Heart left ventricle (tissue), 13 donors: ENCODE data around the gene LSP1.

ENCODE experiments used
- CTCF ChIP-seq, 12 donors: fragments of 200-600 bp; sonication (generic) in 4 of 12; IDR thresholded peaks; one replicate each; pipeline versions ENCODE4 v1.5.0 to v1.8.0; 2018 to 2022; ENCODE audit warnings: antibody characterized with exemption in 12 of 12, mild to moderate bottlenecking in 5 of 12
- POLR2A ChIP-seq, 2 donors: fragments of 450-650 bp; IDR thresholded peaks; one replicate each; pipeline ENCODE4 v1.6.1; 2017; ENCODE audit warnings: antibody characterized with exemption in 2 of 2, mild to moderate bottlenecking in 2 of 2, moderate library complexity in 2 of 2
- donor health status: ischemic (EF 13 %, LVEDD 7.1; RV severe dilation, severe dysfunction).
- donor health status: DM: no; HTN: yes; CAD: no.
- donor health status: DM: no; HTN: no; CAD: no.
- donor health status: ischemic (EF 25% LVEDD 6.9; RV normal size, moderate dysfunction).
- donor health status: ischemic (EF 25% LVEDD 5.7; RV mildly dilated, moderate dysfunction).
- donor health status: ischemic (EF 35%, LVEDD 5.7; RV mildly dilated, moderate dysfunction).
- donor health status: nonischemic (EF 11% LVEDD 7.7; RV severe dilation, severe dysfunction).
- donor health status: DM: yes; HTN: yes; CAD: no.
- donor health status: PGD.
- donor health status: ischemic (EF 29% LVEDD 5.4; RV normal size, mild dysfunction).
- donor health status: nonischemic (EF 23%, LVEDD 6.1; RV moderate dilation, normal function).

GRCh38 chr11:1805525-1805924 is 47.4 kb upstream of the LSP1 start:
- TF ChIP-seq CTCF (IDR thresholded peaks at IDR 0.05) (no peak), POLR2A (IDR thresholded peaks at IDR 0.05) (no peak)
